ENCODE data around the gene ARL11.
"Not testable (repeated sequence)": the region's sequence is repeated elsewhere in the genome, so short reads cannot be mapped to it uniquely, and the experiment has no call there.

ARL11 gene

GRCh38 chr13:49627831-49628652, at the start of gene ARL11:
Gene ARL11, plus strand, starts transcription at chr13:49628507. Its CDS starts 1,941 bp downstream, at chr13:49630448.
- DNase-seq = no peak

DNA sequence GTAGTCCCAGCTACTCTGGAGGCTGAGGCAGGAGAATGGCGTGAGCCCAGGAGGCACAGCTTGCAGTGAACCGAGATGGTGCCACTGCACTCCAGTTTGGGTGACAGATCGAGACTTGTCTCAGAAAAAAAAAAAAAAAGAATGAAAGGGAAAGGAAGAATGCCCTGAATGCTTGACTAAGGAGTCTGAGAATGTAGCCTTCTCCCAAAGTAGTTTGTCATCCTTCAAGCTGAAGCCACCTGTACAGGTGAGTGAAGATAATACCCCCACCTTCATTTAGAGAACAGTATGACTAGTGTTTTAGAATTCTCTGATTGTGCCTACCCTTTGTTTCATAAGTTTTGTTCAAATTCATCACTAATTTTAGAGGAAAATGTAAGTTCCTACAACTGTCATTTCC, 48.8 kb upstream of the ARL11 start:
- no peak for DNase-seq

DNA sequence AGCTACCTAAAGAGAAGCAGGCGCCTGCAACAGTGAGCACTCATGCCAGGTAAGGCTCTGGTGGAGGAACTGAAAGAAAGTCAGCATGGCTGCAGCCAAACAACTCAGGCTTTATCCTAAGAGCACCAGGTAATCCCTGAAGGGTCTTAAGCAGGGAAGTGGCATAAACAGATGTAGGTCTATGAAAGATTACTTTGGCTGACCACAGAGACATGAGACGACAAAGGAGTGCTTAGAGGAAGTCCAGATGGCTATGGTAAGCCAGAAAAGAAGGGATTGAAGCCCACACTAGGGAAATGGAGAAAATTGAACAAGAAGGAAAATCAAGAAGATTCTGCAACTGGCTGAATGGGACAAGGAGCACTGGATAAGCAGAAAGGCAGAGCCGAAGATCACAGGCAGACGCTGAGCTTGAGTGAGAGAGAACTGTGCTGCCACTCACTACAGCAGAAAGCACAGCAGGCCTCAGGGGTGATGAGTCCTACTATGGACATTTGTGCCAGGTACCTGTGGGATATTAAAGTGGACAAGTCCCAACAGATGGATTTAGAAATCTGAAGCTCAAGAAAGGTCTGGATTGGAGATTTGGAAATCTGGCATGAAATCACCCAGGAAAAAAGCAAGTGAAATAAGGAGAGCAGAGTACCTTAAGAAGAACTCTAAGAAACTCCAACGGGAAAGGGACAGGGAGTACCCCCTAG, 47.2 kb upstream of the ARL11 start:
- DNase-seq = no peak

GRCh38 chr13:49584771-49585182, 43.5 kb upstream of the ARL11 start:
- DNase-seq = no peak

DNA sequence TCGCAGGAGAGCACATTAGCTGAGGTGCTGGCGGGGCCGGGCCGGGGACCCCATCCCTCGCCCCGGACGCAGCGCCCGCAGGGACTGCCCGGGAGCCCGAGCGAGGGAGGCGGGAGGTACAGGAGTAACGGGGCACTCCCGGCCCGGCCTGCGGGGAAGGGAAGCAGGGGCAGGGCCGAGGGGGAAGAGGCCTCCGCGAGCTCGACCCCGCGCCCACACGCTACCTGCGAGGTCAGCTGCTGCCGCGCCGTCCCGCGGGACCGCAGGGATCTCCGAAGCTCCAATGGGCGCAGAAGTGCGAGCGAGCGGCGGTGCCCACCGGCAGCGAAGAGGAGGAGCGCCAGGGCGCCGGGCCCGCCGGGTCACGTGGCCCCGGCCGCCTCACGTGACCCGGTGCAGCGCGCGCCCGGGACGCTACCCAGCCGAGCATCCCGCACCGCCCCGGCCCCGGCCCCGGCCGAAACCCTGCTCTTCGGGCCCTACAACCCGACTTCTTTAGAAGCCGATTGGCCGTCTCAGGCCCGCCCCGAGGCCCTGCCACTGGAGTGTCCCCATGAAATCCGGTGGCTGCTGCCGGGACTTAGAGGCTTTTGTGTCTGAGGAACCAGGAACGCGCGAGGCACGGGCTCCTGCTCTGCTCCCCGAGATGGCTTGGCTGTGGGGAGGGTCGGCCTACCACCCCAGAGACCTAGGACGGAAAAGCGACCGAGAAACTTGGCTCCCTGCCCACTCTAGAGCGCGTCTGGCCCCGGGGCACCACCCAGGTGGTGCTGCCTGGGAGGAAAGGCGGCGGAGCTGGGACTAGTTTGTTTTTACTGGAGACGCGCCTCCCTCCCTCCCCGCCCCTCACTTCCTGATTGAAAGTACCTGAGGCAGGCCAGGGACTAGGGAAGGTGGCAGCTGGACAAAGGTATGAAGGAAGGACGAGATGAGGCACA, 42.8 kb upstream of the ARL11 start, which contains the start of gene RCBTB1:
TSS of gene RCBTB1 (minus strand) at position 339 of the 938 bp plus-strand sequence. CDS start 18,279 bp downstream, outside the sequence.
- DNase-seq = peak; percentile 80

DNA sequence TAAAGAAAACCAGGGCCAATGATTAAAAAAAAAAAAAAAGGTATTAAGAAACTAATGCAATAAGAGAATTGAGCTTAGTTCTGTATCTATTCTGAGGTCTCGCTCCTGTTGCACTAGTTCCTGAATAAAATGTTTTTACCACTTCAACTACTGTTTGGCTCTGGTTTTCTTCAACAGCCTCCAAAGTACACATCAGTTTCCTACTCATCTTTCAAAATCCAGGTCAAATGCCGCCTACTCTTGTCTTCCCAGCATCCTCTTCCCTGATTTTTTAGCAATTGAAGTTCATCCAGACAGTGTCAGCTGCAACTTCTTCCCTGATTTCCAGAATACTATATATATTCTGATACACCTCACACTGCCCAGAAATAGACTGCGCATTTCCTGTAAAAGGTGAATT, 41.6 kb upstream of the ARL11 start:
- DNase-seq = no peak

DNA sequence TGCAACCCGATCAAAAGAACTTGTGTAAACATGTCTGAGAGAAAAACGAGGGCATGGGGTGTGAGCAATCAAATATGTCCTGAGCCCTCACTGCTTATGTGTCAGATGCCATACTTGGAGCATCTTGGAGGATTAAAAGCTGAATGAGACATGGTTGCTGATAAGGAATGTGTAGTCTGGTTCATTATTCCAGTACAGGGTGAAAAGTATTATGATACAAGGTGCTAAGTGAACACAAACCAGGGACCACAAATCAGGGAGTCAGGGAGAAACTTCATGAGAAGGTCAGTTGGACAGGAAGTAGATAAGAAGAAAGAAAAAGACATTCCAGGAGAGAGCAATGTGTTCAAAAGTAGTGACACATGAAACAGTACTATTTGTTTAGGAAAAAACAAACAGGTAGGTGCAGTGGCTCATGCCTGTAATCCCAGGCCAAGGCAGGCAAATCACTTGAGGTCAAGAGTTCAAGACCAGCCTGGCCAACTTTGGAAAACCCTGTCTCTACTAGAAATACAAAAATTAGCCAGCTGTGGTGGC, 40.9 kb upstream of the ARL11 start:
- DNase-seq = no peak

GRCh38 chr13:49590714-49591113, 37.6 kb upstream of the ARL11 start:
- not testable (repeated sequence) for DNase-seq

DNA sequence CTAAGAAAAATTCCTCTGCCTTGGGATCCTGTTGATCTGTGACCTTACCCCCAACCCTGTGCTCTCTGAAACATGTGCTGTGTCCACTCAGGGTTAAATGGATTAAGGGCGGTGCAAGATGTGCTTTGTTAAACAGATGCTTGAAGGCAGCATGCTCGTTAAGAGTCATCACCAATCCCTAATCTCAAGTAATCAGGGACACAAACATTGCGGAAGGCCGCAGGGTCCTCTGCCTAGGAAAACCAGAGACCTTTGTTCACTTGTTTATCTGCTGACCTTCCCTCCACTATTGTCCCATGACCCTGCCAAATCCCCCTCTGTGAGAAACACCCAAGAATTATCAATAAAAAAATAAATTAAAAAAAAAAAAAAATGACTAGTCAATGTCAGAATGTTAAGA, 34.4 kb upstream of the ARL11 start:
- not testable (repeated sequence) for DNase-seq

DNA sequence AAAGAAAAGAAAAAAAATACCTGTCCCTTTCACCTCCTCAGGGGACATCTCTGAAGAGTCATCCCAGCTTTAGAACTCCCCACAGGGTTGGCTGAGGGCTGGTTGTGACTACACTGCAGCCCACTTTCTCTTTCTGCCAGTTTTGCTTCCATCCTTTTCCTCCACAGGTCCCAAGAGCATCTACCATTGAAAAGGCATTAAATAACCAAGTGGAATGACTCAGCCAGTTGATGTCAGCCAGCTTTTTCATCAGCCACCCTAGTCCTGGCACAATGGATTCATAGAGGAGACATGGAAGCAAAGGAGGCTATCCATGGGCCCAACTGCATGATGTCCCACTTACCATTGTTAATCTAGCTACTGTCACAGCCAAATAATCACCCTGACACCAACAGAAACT, 33.7 kb upstream of the ARL11 start:
- DNase-seq = no peak

DNA sequence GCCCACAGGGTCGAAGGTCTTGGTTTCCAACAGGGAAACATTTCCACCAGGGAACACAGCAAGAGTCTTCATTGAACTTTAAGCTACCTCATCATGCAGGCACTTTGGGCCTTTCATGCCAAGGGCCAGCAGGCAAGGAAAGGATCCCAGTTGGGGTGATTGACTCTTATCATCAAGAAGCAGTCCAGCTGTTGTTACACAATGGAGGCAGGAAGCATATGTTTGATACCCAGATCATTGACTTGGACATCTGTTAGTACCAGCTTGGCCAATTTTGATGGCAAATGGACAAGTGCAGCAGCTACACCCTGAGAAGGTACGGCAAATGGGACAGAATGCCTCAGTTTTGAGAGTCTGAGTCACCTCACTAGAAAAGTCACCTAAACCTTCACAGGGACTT, 32.1 kb upstream of the ARL11 start:
- DNase-seq = no peak

- DNase-seq = no peak
Observed at GRCh38 chr13:49597043-49597641, 31.2 kb upstream of the ARL11 start.

DNA sequence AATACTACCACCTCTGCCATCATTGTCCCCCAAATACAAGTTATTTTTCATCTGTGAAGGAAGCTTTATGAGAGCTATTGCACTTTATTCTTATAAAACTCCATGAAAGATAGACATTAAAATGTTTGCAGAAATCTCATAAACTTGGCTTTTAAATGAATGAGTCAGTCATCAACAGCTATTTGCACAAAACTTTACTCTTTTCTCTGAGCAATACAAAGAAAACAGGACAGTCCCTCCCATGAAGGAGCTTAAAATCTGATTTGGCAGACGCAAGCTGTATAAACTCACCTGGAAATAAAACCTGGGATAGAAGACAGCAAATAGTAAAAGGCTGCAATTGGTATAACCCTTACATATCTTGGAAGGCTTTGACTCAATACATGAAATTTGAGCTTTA, 26.3 kb upstream of the ARL11 start:
- no peak for DNase-seq

GRCh38 chr13:49602615-49603014, 25.7 kb upstream of the ARL11 start:
- DNase-seq = not testable (repeated sequence)

DNA sequence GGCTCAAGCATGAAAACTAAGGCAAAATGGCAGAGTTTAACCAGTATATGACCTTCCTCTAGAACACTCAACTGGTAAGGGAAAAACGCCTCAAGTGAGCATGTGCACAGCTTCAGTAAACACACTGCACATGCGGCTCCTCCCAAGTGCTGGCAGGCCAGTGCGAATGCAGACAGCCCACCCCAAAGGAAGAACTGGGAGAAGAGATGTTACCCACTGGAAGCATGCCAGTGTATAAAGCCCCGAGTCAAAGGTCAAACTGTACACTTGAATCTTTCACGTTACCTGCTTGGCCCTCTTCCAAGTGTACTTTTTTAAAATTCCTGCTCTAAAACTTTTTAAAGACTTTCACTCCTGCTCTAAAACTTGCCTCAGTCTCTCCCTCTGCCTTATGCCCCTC, 23.7 kb upstream of the ARL11 start:
- no peak for DNase-seq

- peak; percentile 84 for DNase-seq
Observed at GRCh38 chr13:49606747-49607648, 21.3 kb upstream of the ARL11 start.

- no peak for DNase-seq
Observed at GRCh38 chr13:49607761-49608160, 20.5 kb upstream of the ARL11 start.

- DNase-seq = no peak
Observed at GRCh38 chr13:49608651-49609331, 19.5 kb upstream of the ARL11 start.

DNA sequence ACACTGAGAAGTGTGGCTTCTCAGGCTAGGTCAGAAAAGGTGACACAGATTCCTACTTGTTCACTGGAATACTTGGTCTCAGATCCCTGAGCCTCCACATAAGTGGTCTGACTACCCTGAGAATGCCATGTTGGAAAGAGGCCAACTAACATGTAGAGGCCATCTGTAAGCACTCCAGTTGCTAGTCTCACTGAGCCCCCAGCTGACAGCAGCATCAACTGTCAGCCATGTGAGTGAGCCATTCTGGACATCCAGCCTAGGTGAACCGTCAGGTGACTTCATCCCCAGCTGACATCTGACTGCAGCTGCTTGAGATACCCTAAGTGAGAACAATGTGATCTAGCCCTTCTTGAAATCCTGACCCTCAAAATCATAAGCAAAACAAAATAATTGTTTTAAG, 18.1 kb upstream of the ARL11 start:
- DNase-seq = no peak

- not testable (repeated sequence) for DNase-seq
Observed at GRCh38 chr13:49612042-49612441, 16.3 kb upstream of the ARL11 start.

All from left hindlimb (tissue), 1 donor.